HG03280 (cell line): ENCODE data around the gene PINK1.

Source experiments
- ATAC-seq: cut with Tn5 transposase; IDR thresholded peaks from one replicate; pipeline ENCODE4 v1.9.1; 2021; ENCODE audit warnings: mild to moderate bottlenecking, moderate library complexity; ENCODE audit not compliant: unreplicated experiment

PINK1 gene

DNA sequence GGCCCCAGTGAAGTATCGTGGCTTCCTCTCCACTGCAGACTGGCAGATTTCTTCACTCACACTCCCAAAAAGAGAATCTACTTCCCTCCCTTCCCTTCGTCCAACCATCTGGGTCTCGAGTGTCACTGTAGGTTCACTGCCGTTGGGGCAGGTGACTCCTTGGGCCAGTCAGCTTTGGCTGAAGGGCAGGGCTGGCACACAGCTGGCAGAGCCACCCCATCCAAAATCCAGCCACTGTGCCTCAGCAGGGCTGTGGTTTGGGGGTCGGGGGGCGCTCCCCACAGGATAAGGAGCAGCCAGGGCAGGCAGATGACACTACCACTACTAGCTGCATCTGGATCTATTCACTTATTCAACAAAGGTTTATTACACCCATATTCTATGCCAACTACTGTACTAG, 9.8 kb downstream of the PINK1 start:
- no peak for ATAC-seq

DNA sequence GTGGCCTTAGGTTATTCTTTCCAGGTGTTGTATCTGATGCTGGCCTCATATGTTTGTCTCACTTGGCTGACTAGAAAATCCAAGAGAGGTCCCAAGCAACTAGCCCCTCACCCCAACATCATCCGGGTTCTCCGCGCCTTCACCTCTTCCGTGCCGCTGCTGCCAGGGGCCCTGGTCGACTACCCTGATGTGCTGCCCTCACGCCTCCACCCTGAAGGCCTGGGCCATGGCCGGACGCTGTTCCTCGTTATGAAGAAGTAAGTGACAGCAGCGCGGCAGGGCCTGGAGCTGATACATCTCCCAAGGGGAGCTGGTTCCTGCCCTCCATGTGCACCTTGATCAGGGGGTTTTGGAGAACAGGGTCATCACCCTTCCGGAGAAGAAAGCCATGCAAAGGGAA, 11.2 kb downstream of the PINK1 start:
- no peak for ATAC-seq

DNA sequence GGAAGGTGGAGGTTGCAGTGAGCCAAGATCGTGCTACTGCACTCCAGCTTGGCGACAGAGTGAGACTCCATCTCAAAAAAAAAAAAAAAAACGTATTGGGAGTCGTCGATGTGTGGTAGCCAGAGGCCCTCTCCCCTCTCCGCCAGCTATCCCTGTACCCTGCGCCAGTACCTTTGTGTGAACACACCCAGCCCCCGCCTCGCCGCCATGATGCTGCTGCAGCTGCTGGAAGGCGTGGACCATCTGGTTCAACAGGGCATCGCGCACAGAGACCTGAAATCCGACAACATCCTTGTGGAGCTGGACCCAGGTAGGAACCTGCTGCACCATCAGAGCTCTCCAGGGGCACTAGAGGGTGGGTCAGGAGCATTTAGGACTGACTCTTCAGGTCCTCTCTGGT, 12.2 kb downstream of the PINK1 start:
- no peak for ATAC-seq

DNA sequence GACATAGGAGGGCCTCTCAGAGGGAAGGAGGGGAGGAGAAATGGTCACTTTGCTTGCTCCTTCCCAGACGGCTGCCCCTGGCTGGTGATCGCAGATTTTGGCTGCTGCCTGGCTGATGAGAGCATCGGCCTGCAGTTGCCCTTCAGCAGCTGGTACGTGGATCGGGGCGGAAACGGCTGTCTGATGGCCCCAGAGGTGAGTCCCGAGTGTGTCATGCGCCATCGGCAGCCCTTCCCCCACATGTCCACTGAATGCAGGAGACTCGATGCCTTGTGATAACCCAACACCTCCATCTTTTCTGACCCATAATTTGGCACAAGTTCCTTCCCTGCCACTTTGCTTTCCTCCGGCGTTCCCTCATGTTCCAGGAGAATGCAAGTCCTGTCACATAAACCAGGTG, 15.2 kb downstream of the PINK1 start:
- no peak for ATAC-seq

DNA sequence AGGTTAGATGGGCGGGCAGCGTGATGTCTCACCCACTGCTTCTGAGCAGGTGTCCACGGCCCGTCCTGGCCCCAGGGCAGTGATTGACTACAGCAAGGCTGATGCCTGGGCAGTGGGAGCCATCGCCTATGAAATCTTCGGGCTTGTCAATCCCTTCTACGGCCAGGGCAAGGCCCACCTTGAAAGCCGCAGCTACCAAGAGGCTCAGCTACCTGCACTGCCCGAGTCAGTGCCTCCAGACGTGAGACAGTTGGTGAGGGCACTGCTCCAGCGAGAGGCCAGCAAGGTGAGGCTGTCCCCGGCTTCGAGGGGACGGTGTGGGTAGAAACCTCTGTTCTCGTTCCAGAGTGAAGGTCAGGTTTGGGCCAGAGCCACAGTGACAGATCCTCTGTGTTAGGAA, 15.7 kb downstream of the PINK1 start:
- no peak for ATAC-seq

DNA sequence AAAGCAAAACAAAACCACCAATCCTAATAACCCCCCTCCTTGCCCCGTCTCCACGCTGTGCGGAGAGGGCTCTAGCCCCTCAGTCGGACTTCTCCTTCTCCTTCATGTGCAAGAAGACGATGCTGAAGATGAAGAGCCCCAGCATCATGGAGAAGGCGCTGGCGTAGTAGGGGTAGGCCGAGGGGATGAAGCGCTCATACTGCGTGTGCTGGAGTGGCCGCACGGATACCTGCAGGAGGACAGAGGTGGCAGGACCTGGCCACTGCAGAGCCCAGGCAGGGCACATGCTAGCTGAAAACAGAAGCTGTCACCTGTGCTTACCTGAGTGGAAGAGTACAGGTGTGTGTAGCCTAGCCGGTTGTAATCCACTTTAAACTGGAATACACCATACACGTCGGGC, 19.0 kb downstream of the PINK1 start:
- no peak for ATAC-seq

DNA sequence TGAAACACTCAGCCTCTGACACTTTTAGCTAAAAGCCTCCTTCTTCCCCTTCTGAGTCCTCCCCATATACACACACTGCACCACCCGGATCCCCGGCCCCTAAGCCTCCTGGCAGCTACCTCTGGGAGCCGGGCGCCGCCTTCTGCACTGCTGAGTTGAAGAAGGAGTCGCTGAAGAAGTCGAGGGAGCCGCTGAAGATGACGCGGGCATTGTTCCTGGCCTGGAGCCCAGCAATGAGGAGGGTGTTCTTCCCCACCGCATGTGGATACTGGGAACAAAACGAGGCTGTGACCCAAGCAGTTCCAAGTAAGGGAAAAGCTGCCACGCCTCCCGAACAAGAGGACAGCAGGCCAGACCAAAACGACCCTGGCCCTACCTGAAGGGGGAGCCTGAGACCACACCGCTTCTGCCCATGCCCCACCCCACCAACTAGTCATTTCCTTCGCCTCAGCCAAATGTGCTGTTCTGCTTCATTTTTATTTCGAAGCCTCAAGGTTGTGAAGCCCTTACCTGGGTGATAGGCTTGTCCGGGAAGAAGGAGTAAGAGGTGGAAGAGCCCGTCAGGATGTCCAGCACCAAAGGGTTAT, 20.9 kb downstream of the PINK1 start:
- ATAC-seq: no peak

DNA sequence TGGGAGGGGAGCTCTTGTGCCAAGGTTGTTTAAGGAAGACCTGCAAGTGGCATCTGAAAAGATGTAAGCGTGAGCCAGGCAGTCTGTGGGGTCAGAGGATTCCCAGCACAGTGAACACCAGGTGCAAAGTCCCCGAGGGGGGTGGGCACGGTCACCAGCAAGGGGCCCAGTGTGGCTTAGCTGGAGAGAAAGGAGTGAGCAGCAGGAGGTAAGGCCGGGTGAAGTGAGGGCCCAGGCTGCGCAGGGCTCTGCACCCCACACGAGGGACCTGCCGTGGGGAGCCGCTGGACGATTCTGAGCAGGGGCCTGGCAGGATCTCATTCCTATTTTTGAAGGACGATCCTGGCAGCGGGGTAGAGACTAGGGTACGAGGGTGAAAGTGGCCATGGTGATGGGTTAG, 23.8 kb downstream of the PINK1 start:
- ATAC-seq: no peak

DNA sequence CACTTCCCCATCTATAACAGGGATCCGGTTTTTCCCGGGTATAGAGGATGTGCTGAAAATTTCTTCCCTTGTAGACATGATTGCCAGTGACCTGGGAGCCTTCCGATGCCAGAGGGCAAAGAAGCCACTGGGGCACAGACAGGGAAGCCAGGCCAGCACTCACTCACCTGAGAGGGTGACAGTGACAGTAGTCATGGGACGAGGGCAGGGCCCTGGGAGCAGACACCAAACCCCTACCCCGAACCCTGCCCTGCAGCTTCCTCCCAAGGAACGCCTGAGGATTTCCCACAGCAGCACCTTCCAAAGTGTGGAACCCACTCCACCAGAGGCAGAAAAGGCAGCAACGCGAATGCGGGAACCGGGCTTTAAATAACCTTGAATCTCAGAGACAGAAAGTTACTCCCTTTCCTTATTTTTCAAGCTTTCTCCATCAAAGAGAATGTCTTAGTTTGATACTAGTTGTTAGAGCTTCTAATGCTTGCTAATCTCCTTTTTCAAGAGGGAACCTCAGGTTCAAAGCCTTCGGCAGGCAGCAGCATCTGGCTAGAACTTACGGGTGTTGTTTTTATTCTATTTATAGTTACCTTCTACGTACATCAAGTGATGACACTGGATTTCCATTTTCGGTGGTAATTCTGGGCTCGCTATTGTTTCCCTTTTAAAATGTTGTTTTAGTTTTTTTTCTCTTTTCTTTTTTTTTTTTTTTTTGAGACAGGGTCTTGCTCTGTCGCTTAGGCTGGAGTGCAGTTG, 25.1 kb downstream of the PINK1 start:
- ATAC-seq: no peak

DNA sequence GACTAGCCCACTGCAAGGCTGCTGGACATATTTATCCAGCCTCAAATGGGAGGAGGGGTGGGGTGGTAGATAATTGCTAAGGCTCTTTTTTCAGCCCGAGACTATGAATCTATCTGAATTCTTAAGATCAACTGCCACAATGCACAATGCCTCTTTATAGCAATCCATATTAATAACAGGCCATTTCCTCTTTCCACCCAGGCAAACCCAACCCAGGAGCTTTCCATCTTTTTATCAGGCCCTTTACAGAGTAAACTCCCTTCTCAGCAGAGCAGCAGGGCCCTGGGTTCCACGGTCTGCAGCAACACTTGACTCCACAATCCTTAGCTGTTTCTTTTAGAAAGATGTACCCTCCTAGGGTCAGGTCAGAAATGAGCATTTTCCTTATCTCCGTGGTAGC, 27.1 kb downstream of the PINK1 start:
- ATAC-seq: no peak

DNA sequence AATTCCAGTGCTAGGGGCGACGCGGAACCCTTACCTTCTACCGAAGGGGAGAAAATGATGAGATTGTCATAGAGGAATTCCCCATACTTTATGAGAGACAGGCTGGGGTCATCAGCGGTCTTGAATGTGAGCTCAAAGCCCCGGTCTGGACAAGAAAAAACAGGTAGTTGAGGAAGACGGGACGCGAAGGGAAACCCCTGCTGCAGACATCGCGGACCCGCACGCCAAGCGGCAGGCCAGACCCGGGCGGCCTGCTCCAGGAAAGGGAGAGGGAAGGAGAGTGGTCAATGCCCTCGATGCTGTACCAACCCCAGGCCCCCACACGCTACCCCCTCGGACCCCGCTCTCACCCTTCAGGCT, 27.6 kb downstream of the PINK1 start:
- ATAC-seq: peak; percentile 5

DNA sequence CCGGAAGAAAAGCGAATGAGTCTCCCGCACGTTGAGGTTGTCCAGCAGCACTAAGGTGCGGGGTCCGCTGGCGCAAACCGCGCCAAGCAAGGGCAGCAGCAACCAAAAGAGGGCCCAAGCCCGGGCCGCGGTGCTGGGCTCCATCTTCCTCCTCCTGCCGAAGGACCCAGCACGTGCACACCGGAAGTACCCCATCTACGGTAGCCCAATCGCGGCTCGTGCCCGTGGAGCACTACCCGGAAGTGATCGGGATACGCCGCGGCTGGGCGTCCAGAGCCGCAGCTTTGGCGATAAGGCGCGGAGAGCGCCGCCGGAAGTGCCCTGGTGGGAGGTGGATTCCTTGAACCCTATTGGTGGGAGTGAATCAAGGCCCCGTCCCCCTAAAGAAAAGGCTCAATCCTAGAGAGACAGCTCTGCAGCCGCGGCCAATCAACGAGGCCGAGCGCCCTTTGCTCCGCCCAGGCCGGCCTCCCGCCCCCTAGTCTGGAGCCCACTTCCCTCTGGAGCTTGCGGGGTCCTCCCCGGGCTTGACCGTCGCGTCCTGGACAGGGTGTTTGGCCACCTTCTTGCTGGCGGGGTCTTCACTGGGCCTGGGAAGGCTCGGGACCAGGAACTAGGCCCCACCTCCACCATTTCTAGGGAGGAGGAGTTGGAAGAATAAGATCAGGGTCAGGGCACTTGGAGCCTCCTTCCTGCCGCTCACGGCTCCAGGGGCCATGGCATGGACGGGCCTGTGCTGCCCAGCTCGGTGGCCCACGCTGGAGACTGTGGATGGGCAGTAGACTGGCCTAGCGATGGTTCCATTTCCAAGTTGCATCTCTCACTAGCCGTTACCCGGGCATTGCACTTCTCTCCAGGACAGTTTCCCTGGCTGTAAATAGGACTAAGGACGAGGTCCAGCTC, 28.2 kb downstream of the PINK1 start, which contains the start of gene DDOST:
TSS of gene DDOST (minus strand) at position 163 of the 903 bp plus-strand sequence. CDS start at position 144, 19 bp downstream.
- peak; percentile 98 for ATAC-seq

DNA sequence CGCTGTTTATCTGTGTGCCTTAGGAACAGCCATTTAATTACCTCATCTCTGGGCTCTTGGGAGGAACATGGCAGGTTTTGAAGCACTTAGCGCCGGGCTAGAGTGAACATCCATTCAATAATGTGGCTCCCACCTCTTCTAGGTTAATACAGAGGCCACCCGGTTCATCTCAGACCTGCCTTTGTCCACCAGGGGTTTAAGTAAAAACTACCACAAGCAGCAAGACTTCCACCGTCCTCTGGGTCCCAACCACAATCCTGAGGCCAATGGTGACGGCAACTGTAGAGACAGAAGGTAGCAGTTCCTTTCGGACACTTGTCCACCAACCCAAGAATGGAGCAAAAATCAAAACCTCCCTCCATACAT, 28.8 kb downstream of the PINK1 start:
- no peak for ATAC-seq

DNA sequence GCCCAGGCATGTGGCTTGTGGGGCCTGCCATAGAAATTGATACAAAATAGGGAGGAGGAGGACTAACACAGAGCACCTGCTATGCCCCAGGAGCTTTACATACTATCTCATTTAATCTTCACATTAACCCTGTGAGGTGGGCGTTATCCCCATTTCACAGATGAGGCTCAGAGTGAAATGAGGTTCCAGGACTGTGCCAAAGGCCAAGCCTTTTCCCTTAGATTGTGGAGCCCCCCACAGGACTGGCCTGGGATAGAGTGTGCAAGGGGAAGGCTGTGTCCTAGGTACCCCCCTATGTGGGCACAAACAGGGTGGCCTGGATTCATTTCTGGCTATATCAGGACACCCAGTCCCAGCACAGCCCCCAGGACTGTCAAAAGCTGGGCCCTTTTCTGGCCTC, 30.1 kb downstream of the PINK1 start:
- no peak for ATAC-seq

DNA sequence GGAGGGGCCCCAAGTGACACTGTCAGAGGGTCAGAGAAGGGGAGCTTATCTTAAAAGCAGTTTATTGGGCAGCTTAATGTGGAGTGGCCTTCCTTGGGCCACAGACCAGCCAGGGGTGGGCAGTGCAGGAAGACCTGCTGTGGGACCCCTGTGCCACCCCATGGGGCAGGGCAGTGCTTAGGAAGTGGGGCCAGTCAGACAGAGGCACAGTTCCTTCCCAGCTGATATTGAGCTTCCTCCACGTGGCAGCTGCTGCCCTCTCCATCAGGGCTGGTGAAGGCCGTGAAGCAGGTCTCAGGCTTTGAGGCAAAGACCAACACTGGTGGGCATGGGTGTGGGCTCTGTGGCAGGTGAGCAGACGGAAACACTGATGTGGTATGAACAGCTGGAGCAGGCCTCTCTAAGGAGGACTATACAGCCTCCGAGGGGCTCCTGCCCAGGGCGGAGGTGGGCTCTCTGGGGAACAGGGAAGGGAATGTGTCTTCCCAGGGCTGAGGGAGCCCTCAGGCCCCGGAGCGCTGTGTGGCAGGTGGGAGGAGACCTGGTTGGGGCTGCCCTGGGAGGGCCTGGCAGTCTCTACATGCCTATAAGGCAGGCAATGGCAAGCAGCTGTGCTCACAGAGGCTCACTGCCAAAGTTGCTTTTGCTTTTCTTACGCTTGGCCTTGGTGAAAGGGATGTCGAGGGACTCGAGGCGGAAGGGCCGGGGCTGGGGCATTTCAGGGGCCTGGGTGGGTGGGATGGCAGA, 30.9 kb downstream of the PINK1 start:
- no peak for ATAC-seq

DNA sequence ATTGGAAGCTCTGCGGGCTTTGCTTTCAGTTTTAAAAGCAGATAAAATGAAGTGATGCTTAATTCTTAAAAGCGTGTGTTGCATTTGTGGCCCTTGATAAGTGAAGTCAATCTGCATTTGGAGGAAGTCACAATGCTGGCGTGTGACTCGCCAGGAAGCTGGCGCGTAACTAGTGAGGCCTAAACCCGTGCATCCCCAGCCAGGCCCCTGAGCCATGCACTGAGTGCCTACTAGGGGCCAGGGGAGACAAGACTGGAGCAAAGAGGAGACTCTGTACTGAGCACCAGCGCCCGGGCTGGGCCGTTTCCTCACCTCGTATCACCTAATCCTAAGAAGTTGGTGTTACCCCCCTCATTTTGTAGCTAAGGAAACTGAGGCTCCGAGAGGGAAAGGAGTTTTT, 32.5 kb downstream of the PINK1 start:
- no peak for ATAC-seq

DNA sequence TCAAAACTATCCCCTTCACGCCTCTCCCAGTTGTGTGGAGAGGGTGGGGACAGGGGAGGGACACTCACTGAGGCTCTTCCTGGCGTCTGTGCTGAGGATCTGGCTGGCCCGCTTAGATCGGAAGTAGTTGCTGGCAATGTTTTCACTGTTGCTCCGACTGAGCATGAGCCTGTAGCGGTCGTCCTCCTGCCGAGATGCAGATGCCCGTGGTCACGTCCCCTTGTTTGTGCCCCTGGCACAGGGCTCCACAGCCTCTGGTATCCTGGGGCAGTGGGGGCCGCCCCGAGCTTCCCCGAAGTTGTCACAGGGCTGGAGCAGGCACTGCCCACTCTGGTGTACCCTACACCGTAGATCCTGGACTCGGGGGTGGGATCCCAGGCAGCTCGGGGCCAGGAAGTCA, 32.9 kb downstream of the PINK1 start:
- ATAC-seq: no peak

DNA sequence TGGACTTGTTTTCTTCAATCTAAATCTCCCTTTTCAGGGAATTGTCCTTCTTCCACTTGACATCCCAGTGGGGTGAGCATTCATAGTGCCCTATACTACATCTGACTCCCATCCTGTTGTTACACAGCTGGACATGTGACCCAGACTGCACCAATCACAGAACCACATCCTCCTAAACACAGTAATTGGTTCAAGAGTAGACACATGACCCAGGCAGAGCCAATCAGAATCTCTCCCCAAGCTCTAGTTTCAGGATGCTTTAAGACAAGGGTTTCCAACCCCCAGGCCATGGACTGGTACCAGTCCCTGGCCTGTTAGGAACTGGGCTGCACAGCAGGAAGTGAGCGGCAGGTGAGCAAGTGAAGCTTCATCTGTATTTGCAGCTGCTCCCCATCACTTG, 33.5 kb downstream of the PINK1 start:
- no peak for ATAC-seq

DNA sequence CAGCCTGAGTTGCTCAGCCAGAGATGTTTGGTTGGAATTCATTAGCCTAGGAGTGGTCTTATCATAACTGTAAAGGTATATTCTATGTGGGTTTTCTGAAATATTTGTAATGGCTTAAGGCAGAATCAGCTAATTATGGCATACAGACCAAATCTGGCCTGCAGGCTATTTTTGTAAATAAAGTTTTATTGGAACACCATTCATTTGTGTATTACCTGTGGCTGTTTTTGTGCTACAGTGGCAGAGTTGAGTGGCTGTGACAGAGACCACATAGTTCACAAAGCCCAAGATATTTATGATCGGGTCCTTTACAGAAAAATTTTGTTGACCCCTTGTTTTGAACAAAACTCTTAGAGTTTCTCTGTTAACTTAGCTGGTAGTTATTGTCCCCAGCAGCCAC, 35.3 kb downstream of the PINK1 start:
- no peak for ATAC-seq

DNA sequence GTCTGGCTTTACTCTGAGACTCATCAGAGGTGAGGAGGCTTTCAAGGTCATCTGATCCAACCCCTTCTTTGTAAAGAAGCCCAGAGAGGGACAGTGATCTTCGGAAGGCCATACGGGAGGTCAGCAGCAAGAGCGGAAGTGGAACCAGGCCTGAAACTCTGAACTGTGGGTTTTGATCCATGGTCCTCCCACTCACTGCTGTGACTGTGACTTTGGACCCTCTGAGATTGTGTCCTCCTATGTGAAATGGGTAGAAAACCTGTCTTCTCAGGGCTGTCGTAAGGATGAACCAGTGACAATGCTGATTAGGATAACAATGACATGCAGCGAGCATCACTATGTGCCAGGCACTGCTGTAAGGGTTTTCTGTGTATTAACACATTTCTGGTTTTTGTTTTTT, 37.7 kb downstream of the PINK1 start:
- ATAC-seq: no peak

DNA sequence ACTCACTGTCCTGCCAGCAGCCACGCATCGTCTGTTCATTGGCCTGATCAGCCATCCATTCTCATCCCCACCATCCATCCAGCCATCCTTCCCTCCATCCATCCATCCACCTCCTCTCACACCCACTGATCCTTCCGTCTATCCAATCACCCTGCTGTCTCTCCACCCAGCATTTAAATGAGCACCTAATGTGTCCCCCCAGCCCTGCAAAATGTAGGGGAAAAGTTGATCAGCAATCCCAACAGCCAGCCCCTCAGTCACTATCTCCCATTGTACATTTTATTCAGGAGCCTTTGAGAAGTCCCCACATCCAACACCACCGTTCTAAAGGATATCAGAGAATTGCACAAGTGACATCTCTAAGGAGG, 39.0 kb downstream of the PINK1 start:
- no peak for ATAC-seq
